NCI-H446 treated with DMSO at 0.1 percent for 48 hours (cell line): ENCODE measurements around the gene ZFP36.

Experiments
- DNase-seq: peaks from one replicate; lab custom pipeline; 2025; lab: John Stamatoyannopoulos, UW

The ZFP36 gene

GRCh38 chr19:39405958-39406655, 540 bp upstream of the ZFP36 start:
- DNase-seq, result no peak

- DNase-seq, result no peak
These were observed 688 bp downstream of the ZFP36 start for GRCh38 chr19:39407410-39407659.

DNA sequence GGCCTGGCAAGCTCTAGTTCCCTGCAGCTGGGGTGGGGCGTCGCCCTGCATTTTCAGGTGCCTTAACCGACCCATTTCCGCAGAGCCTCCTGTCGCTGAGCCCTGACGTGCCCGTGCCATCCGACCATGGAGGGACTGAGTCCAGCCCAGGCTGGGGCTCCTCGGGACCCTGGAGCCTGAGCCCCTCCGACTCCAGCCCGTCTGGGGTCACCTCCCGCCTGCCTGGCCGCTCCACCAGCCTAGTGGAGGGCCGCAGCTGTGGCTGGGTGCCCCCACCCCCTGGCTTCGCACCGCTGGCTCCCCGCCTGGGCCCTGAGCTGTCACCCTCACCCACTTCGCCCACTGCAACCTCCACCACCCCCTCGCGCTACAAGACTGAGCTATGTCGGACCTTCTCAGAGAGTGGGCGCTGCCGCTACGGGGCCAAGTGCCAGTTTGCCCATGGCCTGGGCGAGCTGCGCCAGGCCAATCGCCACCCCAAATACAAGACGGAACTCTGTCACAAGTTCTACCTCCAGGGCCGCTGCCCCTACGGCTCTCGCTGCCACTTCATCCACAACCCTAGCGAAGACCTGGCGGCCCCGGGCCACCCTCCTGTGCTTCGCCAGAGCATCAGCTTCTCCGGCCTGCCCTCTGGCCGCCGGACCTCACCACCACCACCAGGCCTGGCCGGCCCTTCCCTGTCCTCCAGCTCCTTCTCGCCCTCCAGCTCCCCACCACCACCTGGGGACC, 1.2 kb downstream of the ZFP36 start:
- DNase-seq, result no peak

DNA sequence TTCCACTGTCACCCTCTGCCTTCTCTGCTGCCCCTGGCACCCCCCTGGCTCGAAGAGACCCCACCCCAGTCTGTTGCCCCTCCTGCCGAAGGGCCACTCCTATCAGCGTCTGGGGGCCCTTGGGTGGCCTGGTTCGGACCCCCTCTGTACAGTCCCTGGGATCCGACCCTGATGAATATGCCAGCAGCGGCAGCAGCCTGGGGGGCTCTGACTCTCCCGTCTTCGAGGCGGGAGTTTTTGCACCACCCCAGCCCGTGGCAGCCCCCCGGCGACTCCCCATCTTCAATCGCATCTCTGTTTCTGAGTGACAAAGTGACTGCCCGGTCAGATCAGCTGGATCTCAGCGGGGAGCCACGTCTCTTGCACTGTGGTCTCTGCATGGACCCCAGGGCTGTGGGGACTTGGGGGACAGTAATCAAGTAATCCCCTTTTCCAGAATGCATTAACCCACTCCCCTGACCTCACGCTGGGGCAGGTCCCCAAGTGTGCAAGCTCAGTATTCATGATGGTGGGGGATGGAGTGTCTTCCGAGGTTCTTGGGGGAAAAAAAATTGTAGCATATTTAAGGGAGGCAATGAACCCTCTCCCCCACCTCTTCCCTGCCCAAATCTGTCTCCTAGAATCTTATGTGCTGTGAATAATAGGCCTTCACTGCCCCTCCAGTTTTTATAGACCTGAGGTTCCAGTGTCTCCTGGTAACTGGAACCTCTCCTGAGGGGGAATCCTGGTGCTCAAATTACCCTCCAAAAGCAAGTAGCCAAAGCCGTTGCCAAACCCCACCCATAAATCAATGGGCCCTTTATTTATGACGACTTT, 2.0 kb downstream of the ZFP36 start:
- no peak for DNase-seq

GRCh38 chr19:39409208-39410016, 2.8 kb downstream of the ZFP36 start:
- no peak for DNase-seq

- DNase-seq, result no peak
These were observed 3.6 kb downstream of the ZFP36 start for GRCh38 chr19:39410017-39410830.

DNA sequence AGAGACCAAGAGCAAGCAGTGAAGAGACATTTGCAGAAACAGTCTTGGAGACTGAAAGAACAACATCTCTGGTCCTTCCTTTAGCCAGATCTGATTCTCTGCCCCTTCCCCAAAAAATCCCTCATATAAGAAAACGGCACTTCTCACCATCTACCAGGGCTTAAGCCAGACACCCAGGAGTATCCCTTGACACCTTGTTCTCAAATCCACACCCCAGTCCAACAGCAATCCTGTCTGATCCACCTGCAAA, 4.1 kb downstream of the ZFP36 start:
- no peak for DNase-seq

GRCh38 chr19:39411081-39411831, 4.6 kb downstream of the ZFP36 start:
- DNase-seq, result no peak

- peak; percentile 92 for DNase-seq
These were observed 5.1 kb downstream of the ZFP36 start for GRCh38 chr19:39411832-39412099.

GRCh38 chr19:39412100-39412866, 5.6 kb downstream of the ZFP36 start, which contains the start of gene PLEKHG2:
TSS of gene PLEKHG2 (plus strand) at chr19:39412669. CDS start at chr19:39414087, 1,418 bp downstream.
- DNase-seq, result peak; percentile 99

DNA sequence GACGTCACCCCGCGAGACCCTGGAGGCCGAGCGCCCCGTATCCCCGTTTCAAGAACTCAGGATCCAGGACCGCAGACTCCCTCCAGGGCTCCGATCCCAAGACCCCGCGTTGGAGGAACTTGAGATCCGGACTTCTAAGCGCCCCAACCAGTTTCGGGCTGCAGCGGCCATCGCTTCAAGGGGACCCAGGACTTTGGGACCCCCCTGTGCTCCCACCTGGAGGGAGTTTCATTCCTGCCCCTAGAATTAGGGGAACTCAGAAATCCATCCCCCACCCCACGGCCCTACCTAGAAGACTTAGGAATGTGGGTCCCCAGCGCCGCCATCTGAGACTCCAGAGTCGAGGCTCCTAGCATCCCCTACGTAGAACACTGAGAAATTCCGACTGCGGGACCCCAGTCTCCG, 6.2 kb downstream of the ZFP36 start:
- DNase-seq, result no peak

DNA sequence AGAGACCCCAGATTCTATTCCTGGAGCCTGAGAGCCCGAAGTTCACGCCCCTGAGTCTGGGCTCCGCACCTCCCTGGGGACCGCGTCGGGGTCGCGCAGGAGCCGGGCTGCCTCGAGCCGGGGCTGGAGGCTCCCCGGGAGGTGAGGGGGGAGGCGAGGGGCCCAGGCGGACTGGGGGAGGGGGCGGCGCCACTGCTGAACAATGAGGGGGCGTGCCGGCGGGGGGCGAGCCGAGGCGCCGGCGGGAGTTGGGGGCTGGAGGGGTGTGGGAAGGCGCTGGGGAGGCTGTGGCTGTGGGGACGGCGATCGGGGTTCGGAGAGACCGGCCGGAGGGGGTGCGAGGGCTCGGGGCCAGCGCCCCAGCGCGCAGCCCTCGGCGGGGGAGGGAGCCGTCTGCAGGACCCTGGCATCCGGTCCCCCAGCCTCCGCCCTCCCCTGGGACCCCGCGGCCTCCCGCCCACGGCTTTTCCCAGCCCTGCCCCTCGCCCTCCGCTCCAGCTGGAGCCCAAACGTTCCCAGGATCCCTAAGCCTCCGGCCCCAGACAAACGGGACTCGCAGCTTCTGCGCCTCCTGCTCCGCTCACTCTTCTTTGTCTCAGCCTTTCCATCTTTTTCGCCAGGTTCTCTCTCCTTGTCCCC, 6.7 kb downstream of the ZFP36 start:
- no peak for DNase-seq

- no peak for DNase-seq
These were observed 7.4 kb downstream of the ZFP36 start for GRCh38 chr19:39413911-39414608.

GRCh38 chr19:39415111-39416046, 8.7 kb downstream of the ZFP36 start:
- DNase-seq, result no peak

- DNase-seq, result no peak
These were observed 9.8 kb downstream of the ZFP36 start for GRCh38 chr19:39416152-39417120.

GRCh38 chr19:39417463-39418181, 11.0 kb downstream of the ZFP36 start:
- no peak for DNase-seq
